Measurements from ENCODE around the gene MRC2.

The MRC2 gene

DNA sequence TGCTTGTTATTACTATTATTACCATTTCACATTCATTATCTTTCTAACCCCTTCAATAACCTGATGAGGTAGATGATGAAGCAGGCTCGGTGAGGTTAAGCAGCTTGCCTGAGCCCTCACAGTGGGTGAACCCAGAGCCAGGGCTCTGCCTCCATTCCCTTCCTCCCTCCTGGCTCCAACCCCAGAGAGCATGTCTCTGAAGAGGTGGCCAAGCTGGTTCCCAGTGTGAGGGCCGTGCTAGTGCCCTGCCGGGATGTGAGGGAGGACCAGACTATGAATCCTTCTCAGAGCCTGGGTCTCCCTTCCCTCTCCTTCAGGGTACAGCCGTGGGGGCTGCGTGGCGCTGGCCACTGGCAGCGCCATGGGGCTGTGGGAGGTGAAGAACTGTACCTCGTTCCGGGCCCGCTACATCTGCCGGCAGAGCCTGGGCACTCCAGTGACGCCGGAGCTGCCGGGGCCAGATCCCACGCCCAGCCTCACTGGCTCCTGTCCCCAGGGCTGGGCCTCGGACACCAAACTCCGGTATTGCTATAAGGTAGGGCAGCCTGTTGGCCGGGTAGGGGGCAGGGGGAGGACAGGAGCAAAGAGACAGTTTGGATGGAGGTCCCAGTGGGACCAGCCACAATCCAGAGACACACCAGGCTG, 49.6 kb downstream of the MRC2 start:
- in situ Hi-C loops (cut with MboI; ENCODE audit: low sequenced_read_pairs) = loop anchor here (25.0 kb wide), 1 partner anchor 735 kb away; no protein-coding TSS in a partner anchor

- in situ Hi-C loops (cut with MboI; ENCODE audit: low sequenced_read_pairs) = loop anchor here (25.0 kb wide), 1 partner anchor 734 kb away; no protein-coding TSS in a partner anchor
Observed at GRCh38 chr17:62678214-62678919, 50.9 kb downstream of the MRC2 start.

DNA sequence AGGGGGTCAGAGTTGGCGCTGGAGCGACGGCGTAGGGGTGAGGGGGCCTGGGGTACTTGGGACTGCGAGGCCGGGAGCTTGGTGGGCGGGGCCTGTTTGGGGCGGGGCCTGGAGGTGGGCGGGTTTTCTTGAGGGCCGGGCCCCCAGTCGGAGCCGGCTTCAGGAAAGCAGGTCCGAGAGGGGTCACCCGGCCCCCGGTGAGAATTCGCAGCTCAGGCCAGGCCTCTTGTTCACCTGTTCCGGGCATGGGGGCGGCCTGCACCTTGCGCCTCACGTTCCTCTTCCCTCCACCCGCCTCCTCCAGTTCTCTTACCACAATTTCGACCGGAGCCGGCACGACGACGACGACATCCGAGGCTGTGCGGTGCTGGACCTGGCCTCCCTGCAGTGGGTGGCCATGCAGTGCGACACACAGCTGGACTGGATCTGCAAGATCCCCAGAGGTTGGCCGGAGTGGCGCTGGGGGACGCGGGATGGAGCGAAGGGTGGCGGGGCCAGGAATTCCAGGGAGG, 52.5 kb downstream of the MRC2 start:
- in situ Hi-C loops (cut with MboI; ENCODE audit: low sequenced_read_pairs) = loop anchor here (25.0 kb wide), 1 partner anchor 732 kb away; no protein-coding TSS in a partner anchor

DNA sequence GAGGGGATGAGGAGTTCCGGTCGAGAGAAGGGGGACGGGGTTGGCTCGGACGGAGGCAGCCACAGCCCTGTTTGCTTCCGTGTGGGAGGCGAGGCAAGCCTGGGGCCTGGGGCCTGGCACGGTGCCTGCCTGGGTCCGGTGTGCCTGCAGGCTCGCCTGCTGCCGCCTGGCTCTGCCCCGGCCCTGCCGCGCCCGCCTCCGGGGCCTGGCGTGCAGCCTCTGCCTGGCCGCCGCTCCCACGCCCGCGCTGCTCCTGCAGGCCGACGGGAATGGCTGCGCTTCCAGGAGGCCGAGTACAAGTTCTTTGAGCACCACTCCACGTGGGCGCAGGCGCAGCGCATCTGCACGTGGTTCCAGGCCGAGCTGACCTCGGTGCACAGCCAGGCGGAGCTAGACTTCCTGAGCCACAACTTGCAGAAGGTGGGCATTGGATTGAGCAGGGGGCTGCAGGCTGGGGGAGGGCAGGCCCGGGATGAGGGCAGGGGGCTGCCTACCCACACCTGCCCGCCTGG, 53.1 kb downstream of the MRC2 start:
- in situ Hi-C loops (cut with MboI; ENCODE audit: low sequenced_read_pairs) = loop anchor here (25.0 kb wide), 1 partner anchor 732 kb away; no protein-coding TSS in a partner anchor

- in situ Hi-C loops (cut with MboI; ENCODE audit: low sequenced_read_pairs) = loop anchor here (25.0 kb wide), 1 partner anchor 731 kb away; no protein-coding TSS in a partner anchor
Observed at GRCh38 chr17:62681061-62681938, 53.8 kb downstream of the MRC2 start.

- in situ Hi-C loops (cut with MboI; ENCODE audit: low sequenced_read_pairs) = loop anchor here (25.0 kb wide), 1 partner anchor 730 kb away; no protein-coding TSS in a partner anchor
Observed at GRCh38 chr17:62681939-62682381, 54.5 kb downstream of the MRC2 start.

- in situ Hi-C loops (cut with MboI; ENCODE audit: low sequenced_read_pairs) = loop anchor here (25.0 kb wide), 1 partner anchor 728 kb away; no protein-coding TSS in a partner anchor
Observed at GRCh38 chr17:62684179-62684578, 56.7 kb downstream of the MRC2 start.

DNA sequence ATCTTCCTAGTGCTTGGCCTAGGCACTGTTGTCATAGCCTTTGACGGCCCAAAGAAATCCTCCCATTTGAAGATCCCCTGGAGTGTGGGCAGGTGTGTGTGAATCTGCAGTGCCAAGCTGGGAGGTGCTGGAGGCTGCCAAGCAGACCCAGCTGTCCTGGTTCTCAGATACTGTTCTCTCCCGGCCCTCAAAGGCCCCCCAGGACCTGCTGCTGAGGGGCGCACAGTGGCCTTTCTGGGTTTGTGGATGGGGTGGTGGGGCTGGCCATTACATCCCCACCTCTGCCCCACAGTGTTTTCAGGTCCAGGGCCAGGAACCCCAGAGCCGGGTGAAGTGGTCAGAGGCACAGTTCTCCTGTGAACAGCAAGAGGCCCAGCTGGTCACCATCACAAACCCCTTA, 60.5 kb downstream of the MRC2 start:
- in situ Hi-C loops (cut with MboI; ENCODE audit: low sequenced_read_pairs) = loop anchor here (25.0 kb wide), 1 partner anchor 724 kb away; no protein-coding TSS in a partner anchor

GRCh38 chr17:62688398-62689160, 61.1 kb downstream of the MRC2 start:
- in situ Hi-C loops (cut with MboI; ENCODE audit: low sequenced_read_pairs) = loop anchor here (25.0 kb wide), 1 partner anchor 724 kb away; no protein-coding TSS in a partner anchor

- in situ Hi-C loops (cut with MboI; ENCODE audit: low sequenced_read_pairs) = loop anchor here (25.0 kb wide), 1 partner anchor 723 kb away; no protein-coding TSS in a partner anchor
Observed at GRCh38 chr17:62689441-62690167, 62.1 kb downstream of the MRC2 start.

DNA sequence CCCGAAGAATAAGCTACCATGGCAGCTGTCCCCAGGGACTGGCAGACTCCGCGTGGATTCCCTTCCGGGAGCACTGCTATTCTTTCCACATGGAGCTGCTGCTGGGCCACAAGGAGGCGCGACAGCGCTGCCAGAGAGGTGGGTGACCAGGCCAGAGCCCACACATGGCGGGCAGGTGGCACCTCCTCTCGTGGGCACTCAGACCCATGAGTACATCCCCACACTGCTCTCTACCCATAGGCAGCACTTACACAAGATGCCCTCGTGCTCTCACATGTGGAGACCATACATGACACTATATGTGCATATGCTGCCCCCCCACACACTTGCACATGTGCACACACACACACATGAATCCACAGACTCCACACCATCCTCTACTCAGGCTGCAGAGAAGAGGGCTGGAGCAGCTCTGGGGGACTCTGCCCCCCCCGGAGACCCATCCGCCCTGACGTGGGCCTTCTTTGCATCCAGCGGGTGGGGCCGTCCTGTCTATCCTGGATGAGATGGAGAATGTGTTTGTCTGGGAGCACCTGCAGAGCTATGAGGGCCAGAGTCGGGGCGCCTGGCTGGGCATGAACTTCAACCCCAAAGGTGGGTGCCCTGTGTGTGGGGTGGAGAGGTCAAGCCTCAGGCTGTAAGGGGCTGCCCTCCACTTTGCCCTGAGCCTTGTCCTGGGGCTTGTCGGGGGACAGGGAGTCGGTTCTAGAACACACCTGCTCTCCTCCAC, 62.9 kb downstream of the MRC2 start:
- in situ Hi-C loops (cut with MboI; ENCODE audit: low sequenced_read_pairs) = loop anchor here (25.0 kb wide), 1 partner anchor 722 kb away; no protein-coding TSS in a partner anchor

DNA sequence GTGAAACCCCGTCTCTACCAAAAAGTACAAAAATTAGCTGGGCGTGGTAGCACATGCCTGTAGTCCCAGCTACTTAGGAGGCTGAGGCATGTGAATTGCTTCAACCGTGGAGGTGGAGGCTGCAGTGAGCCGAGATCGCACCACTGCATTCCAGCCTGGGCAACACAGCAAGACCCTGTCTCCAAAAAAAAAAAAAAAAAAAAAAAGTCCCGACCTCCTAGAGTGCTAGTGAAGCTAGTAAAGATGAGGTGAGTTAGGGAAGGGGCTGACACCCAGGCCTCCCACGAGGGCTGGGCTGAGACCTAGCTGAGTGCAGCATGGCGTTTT, 64.1 kb downstream of the MRC2 start:
- in situ Hi-C loops (cut with MboI; ENCODE audit: low sequenced_read_pairs) = loop anchor here (25.0 kb wide), 1 partner anchor 721 kb away; no protein-coding TSS in a partner anchor

- in situ Hi-C loops (cut with MboI; ENCODE audit: low sequenced_read_pairs) = loop anchor here (25.0 kb wide), 1 partner anchor 720 kb away; no protein-coding TSS in a partner anchor
Observed at GRCh38 chr17:62692159-62692651, 64.7 kb downstream of the MRC2 start.

GRCh38 chr17:62692721-62693431, 65.4 kb downstream of the MRC2 start:
- in situ Hi-C loops (cut with MboI; ENCODE audit: low sequenced_read_pairs) = loop anchor here (25.0 kb wide), 1 partner anchor 719 kb away; no protein-coding TSS in a partner anchor

- in situ Hi-C loops (cut with MboI; ENCODE audit: low sequenced_read_pairs) = loop anchor here (25.0 kb wide), 1 partner anchor 718 kb away; no protein-coding TSS in a partner anchor
Observed at GRCh38 chr17:62693616-62694409, 66.3 kb downstream of the MRC2 start.

- in situ Hi-C loops (cut with MboI; ENCODE audit: low sequenced_read_pairs) = loop anchor here (25.0 kb wide), 1 partner anchor 717 kb away; no protein-coding TSS in a partner anchor
Observed at GRCh38 chr17:62695093-62695738, 67.7 kb downstream of the MRC2 start.

Data from HL-60/S4 treated with phorbol 12-myristate 13-acetate at 8.2 ng/mL for 4 days and 3 days (cell line).